AG09309 (cell line): ENCODE measurements around the gene TMPRSS13.

ENCODE experiments used
- DNase-seq: peaks from one replicate; pipeline ENCODE4 v3.0.0-alpha.2; 2010; ENCODE audit warnings: low read depth
- H3K4me3 ChIP-seq: 2 replicates; pipeline ENCODE4 v1.5.1; 2011; ENCODE audit warnings: mild to moderate bottlenecking, low read depth, low read length, moderate library complexity; ENCODE audit not compliant: control insufficient read depth
- CTCF ChIP-seq: IDR thresholded peaks from 2 replicates; pipeline ENCODE4 v1.5.1; 2011; ENCODE audit warnings: mild to moderate bottlenecking, low read depth, low read length, inconsistent platforms; ENCODE audit not compliant: insufficient read depth, control insufficient read depth; ENCODE audit errors: missing control alignments

The TMPRSS13 gene

GRCh38 chr11:117862019-117862725 is 67.0 kb downstream of the TMPRSS13 start:
- DNase-seq, result no peak
- no peak for TF ChIP-seq CTCF

GRCh38 chr11:117861151-117862018 is 67.8 kb downstream of the TMPRSS13 start:
- DNase-seq, result no peak
- H3K4me3 ChIP-seq, result no peak overlapping the region
- TF ChIP-seq CTCF, result no peak

More at GRCh38 chr11:117862019-117862725, 67.0 kb downstream of the TMPRSS13 start:
- H3K4me3 ChIP-seq, result no peak overlapping the region

GRCh38 chr11:117860139-117860538 is 69.1 kb downstream of the TMPRSS13 start:
- H3K4me3 ChIP-seq, result no peak overlapping the region
- no peak for DNase-seq
- TF ChIP-seq CTCF, result no peak

GRCh38 chr11:117859488-117860112 is 69.6 kb downstream of the TMPRSS13 start:
- no peak for DNase-seq
- TF ChIP-seq CTCF, result no peak
- no peak overlapping the region for H3K4me3 ChIP-seq

- H3K4me3 ChIP-seq, result no peak overlapping the region
- no peak for TF ChIP-seq CTCF
- no peak for DNase-seq
Measured at GRCh38 chr11:117859061-117859460, 70.1 kb downstream of the TMPRSS13 start.

- no peak for DNase-seq
Measured at GRCh38 chr11:117857734-117858414, 71.3 kb downstream of the TMPRSS13 start.

More at GRCh38 chr11:117857734-117858414, 71.3 kb downstream of the TMPRSS13 start:
- H3K4me3 ChIP-seq, result no peak overlapping the region
- TF ChIP-seq CTCF, result no peak
